ENCODE data around the gene ARSA. TPM values are rescaled to one million over a fixed set of nuclear protein-coding genes. Genes with fewer than 3 reads are reported as not detected.

Gene ARSA
- total RNA-seq, 1 experiment from 2014 or later = 10.3 TPM

- peaks cover 32% of the 10 kb centered on the region for H3K27me3 Mint-ChIP-seq (ENCODE audit: low read depth)
- Histone ChIP-seq H3K4ac (ENCODE audit: low read depth, low read length) (no peak overlapping the region), H3K56ac (ENCODE audit: insufficient read length, low read depth, low read length) (no peak overlapping the region), H4K91ac (ENCODE audit: insufficient read length, low read depth, low read length) (no peak overlapping the region), H3K27me3 (ENCODE audit: insufficient read depth, low read length) (peaks cover 7% of the 10 kb centered on the region; the same call in 1 of the 2 replicates), H2BK20ac (ENCODE audit: low read depth, low read length, poor library complexity, severe bottlenecking) (no peak overlapping the region), H2AK5ac (ENCODE audit: insufficient read length, low read length) (no peak overlapping the region), H3K79me2 (ENCODE audit: insufficient read depth, low read length) (no peaks in the 10 kb centered on the region), H4K5ac (ENCODE audit: insufficient read length, low read depth, low read length) (no peak overlapping the region), H3T11ph (ENCODE audit: low read length) (no peak overlapping the region), H3K23me2 (ENCODE audit: insufficient read length, low read depth, low read length, poor library complexity, severe bottlenecking) (peaks cover 18% of the 10 kb centered on the region), H4K20me1 (ENCODE audit: control insufficient read depth, insufficient read depth, insufficient read length) (peaks cover 2% of the 10 kb centered on the region), H3K18ac (ENCODE audit: insufficient read length, low read depth, low read length) (no peak overlapping the region), H3K79me1 (ENCODE audit: insufficient read depth, low read depth, low read length, poor library complexity, severe bottlenecking) (no peaks in the 10 kb centered on the region), H2BK15ac (ENCODE audit: low read depth, low read length) (no peak overlapping the region), H2BK5ac (ENCODE audit: insufficient read length, low read length) (no peak overlapping the region), H3K9me3 (ENCODE audit: control insufficient read depth, low read depth, low read length) (no peaks in the 10 kb centered on the region), H2BK12ac (ENCODE audit: insufficient read length, low read depth, low read length) (no peak overlapping the region), H2BK120ac (ENCODE audit: low read depth, low read length, poor library complexity, severe bottlenecking) (no peak overlapping the region), H3K27ac (ENCODE audit: insufficient read length, low read depth, low read length) (no peak overlapping the region), H3K4me2 (ENCODE audit: insufficient read depth, insufficient read length, low read length) (no peak overlapping the region), H3K9ac (ENCODE audit: extremely low read depth, insufficient read length, low read length) (no peak overlapping the region), H3K14ac (ENCODE audit: insufficient read depth, low read length) (no peak overlapping the region), H4K8ac (replicated peaks; ENCODE audit: insufficient read length, low read depth, low read length) (no peak overlapping the region), H3K4me1 (ENCODE audit: insufficient read depth, low read length) (peaks cover 13% of the 10 kb centered on the region), H3K23ac (ENCODE audit: insufficient read length, low read depth, low read length) (no peak overlapping the region), H2AFZ (ENCODE audit: low read length) (no peak overlapping the region)
- H3K36me3 Mint-ChIP-seq (ENCODE audit: insufficient read depth in 1 of 3, low read depth in 3 of 3) = peaks cover 0 to 3% (median 0%) of the 10 kb centered on the region in 3 experiments; a peak in 2 of 7 replicates
- DNase-seq = peak; percentile 73
- no peaks in the 10 kb centered on the region for H3K9me3 Mint-ChIP-seq
- no CpG with 5 or more reads among the region's 27 CpGs for WGBS (ENCODE audit: extremely low coverage, insufficient read length, low lambda C conversion rate)
- no peak overlapping the region; a peak in 2 of 5 replicates for H3K4me3 Mint-ChIP-seq
- TF ChIP-seq, protein P1, sequence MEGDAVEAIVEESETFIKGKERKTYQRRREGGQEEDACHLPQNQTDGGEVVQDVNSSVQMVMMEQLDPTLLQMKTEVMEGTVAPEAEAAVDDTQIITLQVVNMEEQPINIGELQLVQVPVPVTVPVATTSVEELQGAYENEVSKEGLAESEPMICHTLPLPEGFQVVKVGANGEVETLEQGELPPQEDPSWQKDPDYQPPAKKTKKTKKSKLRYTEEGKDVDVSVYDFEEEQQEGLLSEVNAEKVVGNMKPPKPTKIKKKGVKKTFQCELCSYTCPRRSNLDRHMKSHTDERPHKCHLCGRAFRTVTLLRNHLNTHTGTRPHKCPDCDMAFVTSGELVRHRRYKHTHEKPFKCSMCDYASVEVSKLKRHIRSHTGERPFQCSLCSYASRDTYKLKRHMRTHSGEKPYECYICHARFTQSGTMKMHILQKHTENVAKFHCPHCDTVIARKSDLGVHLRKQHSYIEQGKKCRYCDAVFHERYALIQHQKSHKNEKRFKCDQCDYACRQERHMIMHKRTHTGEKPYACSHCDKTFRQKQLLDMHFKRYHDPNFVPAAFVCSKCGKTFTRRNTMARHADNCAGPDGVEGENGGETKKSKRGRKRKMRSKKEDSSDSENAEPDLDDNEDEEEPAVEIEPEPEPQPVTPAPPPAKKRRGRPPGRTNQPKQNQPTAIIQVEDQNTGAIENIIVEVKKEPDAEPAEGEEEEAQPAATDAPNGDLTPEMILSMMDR (conservative IDR thresholded peaks at IDR 0.05) = peak; percentile 71
- H3K27ac Mint-ChIP-seq = no peak overlapping the region
- H3K4me1 Mint-ChIP-seq = peaks cover 21 to 28% of the 10 kb centered on the region in 2 experiments
Measured at GRCh38 chr22:50625568-50626313, 2.2 kb downstream of the ARSA start.

Measured in H9 (cell line).